Loucy (cell line): ENCODE data around the gene CDKN2B-AS1.

Source experiments
- H2AFZ ChIP-seq: fragments of 200-600 bp; sonication (generic); 2 replicates; pipeline ENCODE4 v1.6.0; 2016; ENCODE audit warnings: antibody characterized with exemption, mild to moderate bottlenecking, low read length, moderate library complexity
- H3F3A ChIP-seq: fragments of 200-600 bp; 2 replicates; pipeline ENCODE4 v1.6.0; 2016; ENCODE audit warnings: antibody characterized with exemption, low read depth, mild to moderate bottlenecking
- H3K27me3 ChIP-seq: fragments of 200-600 bp; sonication (generic); 2 replicates; pipeline ENCODE4 v1.6.1; 2014; ENCODE audit warnings: low read length, mild to moderate bottlenecking; ENCODE audit not compliant: insufficient read depth, poor library complexity, severe bottlenecking
- H3K36me3 ChIP-seq: fragments of 200-600 bp; sonication (generic); 2 replicates; pipeline ENCODE4 v1.6.1; 2016; ENCODE audit warnings: low read length; ENCODE audit not compliant: insufficient read depth
- H3K4me1 ChIP-seq: fragments of 200-600 bp; sonication (generic); 2 replicates; pipeline ENCODE4 v1.5.1; 2014; ENCODE audit warnings: low read length, mild to moderate bottlenecking; ENCODE audit not compliant: insufficient read depth, poor library complexity, severe bottlenecking
- H3K4me2 ChIP-seq: fragments of 200-600 bp; sonication (generic); 2 replicates; pipeline ENCODE4 v1.6.0; 2014; ENCODE audit warnings: antibody characterized with exemption, low read length, low read depth, mild to moderate bottlenecking; ENCODE audit not compliant: poor library complexity, severe bottlenecking
- H3K4me3 ChIP-seq: fragments of 200-600 bp; sonication (generic); 2 replicates; pipeline ENCODE4 v1.5.1; 2014; ENCODE audit warnings: low read length, mild to moderate bottlenecking, mixed read lengths; ENCODE audit not compliant: poor library complexity, severe bottlenecking
- H3K79me2 ChIP-seq: fragments of 200-600 bp; sonication (generic); 2 replicates; pipeline ENCODE4 v1.6.1; 2014; ENCODE audit warnings: low read length; ENCODE audit not compliant: insufficient read depth
- H3K9ac ChIP-seq: fragments of 200-600 bp; sonication (generic); 2 replicates; pipeline ENCODE4 v1.6.0; 2014; ENCODE audit warnings: mild to moderate bottlenecking, low read depth, low read length, moderate library complexity; ENCODE audit not compliant: poor library complexity, severe bottlenecking
- H3K9me2 ChIP-seq: fragments of 200-600 bp; sonication (generic); replicated peaks from 2 replicates; pipeline ENCODE4 v1.6.1; 2016; ENCODE audit warnings: low read depth, low read length, mixed read lengths
- H3K9me3 ChIP-seq: fragments of 200-600 bp; sonication (generic); 2 replicates; pipeline ENCODE4 v1.6.1; 2014; ENCODE audit warnings: mild to moderate bottlenecking, antibody characterized with exemption, low read length, low read depth; ENCODE audit not compliant: insufficient read depth
- H4K20me1 ChIP-seq: fragments of 200-600 bp; sonication (generic); 2 replicates; pipeline ENCODE4 v1.6.0; 2014; ENCODE audit warnings: antibody characterized with exemption, low read length, mild to moderate bottlenecking; ENCODE audit not compliant: insufficient read depth, poor library complexity, severe bottlenecking
- EZH2phosphoT487 ChIP-seq: fragments of 200-600 bp; IDR thresholded peaks from 2 replicates; pipeline ENCODE4 v1.6.1; 2018; ENCODE audit warnings: antibody characterized with exemption, mild to moderate bottlenecking, moderate library complexity, borderline replicate concordance
- TF ChIP-seq, protein P1 (sequence below): fragments of 200-600 bp; sonication (generic); conservative IDR thresholded peaks from 2 replicates; pipeline ENCODE4 v1.5.1; 2014; ENCODE audit warnings: mild to moderate bottlenecking, antibody characterized with exemption, low read length

Gene CDKN2B-AS1

DNA sequence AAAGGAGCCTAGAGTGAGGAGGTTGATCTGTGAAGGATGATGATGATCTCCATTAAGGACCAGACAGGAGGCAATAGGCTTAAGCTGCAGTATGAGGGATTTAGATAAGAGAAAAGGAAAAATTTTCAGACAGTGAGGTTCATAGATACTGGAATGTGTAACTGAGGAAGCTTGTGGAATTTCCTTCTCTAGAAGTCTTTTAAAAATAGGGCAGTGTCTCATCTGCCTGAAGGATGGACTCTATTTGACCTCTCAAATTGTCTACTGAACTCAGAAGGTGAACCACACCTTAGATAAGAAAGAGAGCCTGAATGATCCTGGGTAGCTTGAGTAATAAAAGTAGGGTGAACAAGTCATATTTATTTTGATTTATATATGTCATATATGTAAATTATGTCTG is 162.7 kb downstream of the CDKN2B-AS1 start:
- Histone ChIP-seq H3K27me3 (no peaks in the 10 kb centered on the region), H3K9me2 (no peaks in the 10 kb centered on the region), H3K79me2 (no peaks in the 10 kb centered on the region), H4K20me1 (no peaks in the 10 kb centered on the region), H3K9me3 (no peaks in the 10 kb centered on the region), H3K9ac (no peak overlapping the region), H3K4me3 (no peak overlapping the region), H2AFZ (no peak overlapping the region), H3K36me3 (no peaks in the 10 kb centered on the region), H3K4me2 (no peak overlapping the region), H3K4me1 (no peaks in the 10 kb centered on the region), H3F3A (no peaks in the 10 kb centered on the region)
- TF ChIP-seq, protein P1, sequence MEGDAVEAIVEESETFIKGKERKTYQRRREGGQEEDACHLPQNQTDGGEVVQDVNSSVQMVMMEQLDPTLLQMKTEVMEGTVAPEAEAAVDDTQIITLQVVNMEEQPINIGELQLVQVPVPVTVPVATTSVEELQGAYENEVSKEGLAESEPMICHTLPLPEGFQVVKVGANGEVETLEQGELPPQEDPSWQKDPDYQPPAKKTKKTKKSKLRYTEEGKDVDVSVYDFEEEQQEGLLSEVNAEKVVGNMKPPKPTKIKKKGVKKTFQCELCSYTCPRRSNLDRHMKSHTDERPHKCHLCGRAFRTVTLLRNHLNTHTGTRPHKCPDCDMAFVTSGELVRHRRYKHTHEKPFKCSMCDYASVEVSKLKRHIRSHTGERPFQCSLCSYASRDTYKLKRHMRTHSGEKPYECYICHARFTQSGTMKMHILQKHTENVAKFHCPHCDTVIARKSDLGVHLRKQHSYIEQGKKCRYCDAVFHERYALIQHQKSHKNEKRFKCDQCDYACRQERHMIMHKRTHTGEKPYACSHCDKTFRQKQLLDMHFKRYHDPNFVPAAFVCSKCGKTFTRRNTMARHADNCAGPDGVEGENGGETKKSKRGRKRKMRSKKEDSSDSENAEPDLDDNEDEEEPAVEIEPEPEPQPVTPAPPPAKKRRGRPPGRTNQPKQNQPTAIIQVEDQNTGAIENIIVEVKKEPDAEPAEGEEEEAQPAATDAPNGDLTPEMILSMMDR = no peak
- no peak for TF ChIP-seq EZH2phosphoT487

DNA sequence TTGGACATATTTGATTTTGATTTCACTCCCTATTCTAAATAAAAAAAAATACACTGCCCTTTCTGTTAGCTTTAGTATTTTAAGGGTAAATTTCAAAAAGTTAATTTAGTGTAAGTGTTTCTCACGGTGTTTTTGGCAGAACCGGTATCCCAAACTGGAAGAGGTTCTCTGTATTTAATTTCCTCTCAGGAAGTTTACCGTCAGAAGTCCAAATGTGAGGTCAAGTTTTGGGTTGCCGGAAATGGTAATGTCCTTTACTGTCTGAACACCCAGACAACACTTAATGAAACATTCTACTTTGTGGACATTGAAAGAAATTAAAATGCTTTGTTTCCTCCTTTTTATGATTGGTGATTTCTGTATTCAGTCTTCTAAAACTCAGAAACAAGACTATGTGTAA is 163.2 kb downstream of the CDKN2B-AS1 start:
- Histone ChIP-seq H3K27me3 (no peaks in the 10 kb centered on the region), H3K4me1 (no peaks in the 10 kb centered on the region), H3K4me3 (no peak overlapping the region), H3K9me3 (no peaks in the 10 kb centered on the region), H3F3A (no peaks in the 10 kb centered on the region), H4K20me1 (no peaks in the 10 kb centered on the region), H3K79me2 (no peaks in the 10 kb centered on the region), H2AFZ (no peak overlapping the region), H3K4me2 (no peak overlapping the region), H3K9ac (no peak overlapping the region), H3K9me2 (no peaks in the 10 kb centered on the region), H3K36me3 (no peaks in the 10 kb centered on the region)
- no peak for TF ChIP-seq EZH2phosphoT487
- TF ChIP-seq, protein P1 = no peak

DNA sequence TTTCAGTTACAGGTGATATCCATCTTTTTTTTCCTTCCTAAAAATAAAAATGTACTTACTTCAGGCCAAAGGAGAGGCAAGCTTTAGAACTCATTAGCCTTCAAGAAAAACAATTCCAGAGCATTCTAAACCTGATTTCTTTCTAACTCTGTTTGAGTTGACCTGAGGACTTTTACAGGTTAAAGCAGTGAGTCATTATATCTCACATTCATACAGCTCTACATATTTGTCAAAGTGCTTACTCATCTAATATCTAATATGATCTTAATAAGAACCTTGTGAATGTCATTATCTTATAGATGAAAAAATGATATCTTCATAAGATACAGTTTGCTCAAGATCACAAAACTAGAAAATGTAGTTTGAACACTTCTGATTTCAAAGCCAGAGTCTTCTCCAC is 163.7 kb downstream of the CDKN2B-AS1 start:
- Histone ChIP-seq H4K20me1 (no peaks in the 10 kb centered on the region), H3F3A (no peaks in the 10 kb centered on the region), H3K27me3 (no peaks in the 10 kb centered on the region), H2AFZ (no peak overlapping the region), H3K4me3 (no peak overlapping the region), H3K9ac (no peak overlapping the region), H3K36me3 (no peaks in the 10 kb centered on the region), H3K9me2 (no peaks in the 10 kb centered on the region), H3K9me3 (no peaks in the 10 kb centered on the region), H3K4me2 (no peak overlapping the region), H3K4me1 (no peaks in the 10 kb centered on the region), H3K79me2 (no peaks in the 10 kb centered on the region)
- TF ChIP-seq EZH2phosphoT487 = no peak
- TF ChIP-seq, protein P1 = no peak
